IMR-90 (cell line): ENCODE data around the gene LRRC56. TPM values are rescaled to one million over a fixed set of nuclear protein-coding genes. Genes with fewer than 3 reads are reported as not detected.

Experiments
- ATAC-seq: fragments of 200-7000 bp; cut with Tn5 transposase; 2 replicates; pipeline ENCODE4 v1.9.1; 2020; ENCODE audit warnings: low read depth, mild to moderate bottlenecking, moderate library complexity
- BruUV-seq: library from RNA; stranded (reverse); fragments of 400-500 nt; replicated peaks from 2 replicates; lab custom pipeline; 2021; lab: Mats Ljungman, UMichigan
- CTCF ChIA-PET: fragments of 300-600 bp; formaldehyde crosslinking; extraction: SDS; loops from one replicate; lab custom pipeline; 2021; ENCODE audit warnings: antibody characterized with exemption; lab: Yijun Ruan, JAX
- POLR2A ChIA-PET: fragments of 300-600 bp; sonication (Branson Sonifier 250); formaldehyde crosslinking; loops from one replicate; lab custom pipeline; 2022; ENCODE audit warnings: antibody characterized with exemption; ENCODE audit not compliant: unreplicated experiment; lab: Charles Lee
- DNase-seq: peaks from one replicate; pipeline ENCODE4 v3.0.0; 2013
- H2AFZ ChIP-seq: replicated peaks from 2 replicates; pipeline ENCODE3; 2013; ENCODE audit warnings: low read length, mild to moderate bottlenecking; ENCODE audit not compliant: poor library complexity
- H2AK5ac ChIP-seq: 2 replicates; pipeline ENCODE4 v1.6.1; 2013; ENCODE audit warnings: low read depth, low read length, inconsistent platforms
- H2AK9ac ChIP-seq: replicated peaks from 2 replicates; pipeline ENCODE3; 2013; ENCODE audit warnings: mild to moderate bottlenecking, low read depth, low read length, moderate library complexity; ENCODE audit not compliant: poor library complexity
- H2BK120ac ChIP-seq: 2 replicates; pipeline ENCODE4 v1.6.1; 2013; ENCODE audit warnings: low read depth, low read length, inconsistent platforms
- H2BK15ac ChIP-seq: 3 replicates; pipeline ENCODE4 v1.6.1; 2013; ENCODE audit warnings: low read depth, low read length, inconsistent platforms
- H2BK20ac ChIP-seq: 2 replicates; pipeline ENCODE4 v1.6.1; 2013; ENCODE audit warnings: low read depth, mild to moderate bottlenecking, inconsistent platforms, low read length, moderate library complexity
- H2BK5ac ChIP-seq: 2 replicates; pipeline ENCODE4 v1.6.1; 2013; ENCODE audit warnings: mild to moderate bottlenecking, low read depth, low read length, inconsistent platforms; ENCODE audit not compliant: poor library complexity, severe bottlenecking
- H3K14ac ChIP-seq: replicated peaks from 2 replicates; pipeline ENCODE4 v1.6.1; 2013; ENCODE audit warnings: low read depth, low read length, inconsistent platforms
- H3K18ac ChIP-seq: 2 replicates; pipeline ENCODE4 v1.6.1; 2013; ENCODE audit warnings: low read depth, low read length, control low read depth
- H3K23ac ChIP-seq: 2 replicates; pipeline ENCODE4 v1.6.1; 2013; ENCODE audit warnings: low read depth, low read length, inconsistent platforms
- H3K27ac ChIP-seq: 2 replicates; pipeline ENCODE4 v1.5.1; 2013; ENCODE audit warnings: mild to moderate bottlenecking, control low read depth, low read length; ENCODE audit not compliant: insufficient read depth
- H3K27me3 ChIP-seq: 2 replicates; pipeline ENCODE4 v1.6.1; 2013; ENCODE audit warnings: low read length; ENCODE audit not compliant: control insufficient read depth, insufficient read depth
- H3K36me3 ChIP-seq: 2 replicates; pipeline ENCODE4 v1.6.1; 2013; ENCODE audit warnings: low read length, mixed read lengths; ENCODE audit not compliant: control insufficient read depth, insufficient read depth
- H3K4ac ChIP-seq: 2 replicates; pipeline ENCODE4 v1.6.1; 2013; ENCODE audit warnings: low read depth, low read length, inconsistent platforms
- H3K4me1 ChIP-seq: 2 replicates; pipeline ENCODE4 v1.6.1; 2013; ENCODE audit warnings: low read length, mixed read lengths; ENCODE audit not compliant: control insufficient read depth, insufficient read depth
- H3K4me2 ChIP-seq: 2 replicates; pipeline ENCODE4 v1.6.1; 2013; ENCODE audit warnings: low read depth, mild to moderate bottlenecking, control low read depth, low read length, moderate library complexity
- H3K4me3 ChIP-seq: 2 replicates; pipeline ENCODE4 v1.5.1; 2013; ENCODE audit warnings: low read depth, mild to moderate bottlenecking, control low read depth, low read length, moderate library complexity; ENCODE audit not compliant: insufficient read depth
- H3K56ac ChIP-seq: 2 replicates; pipeline ENCODE4 v1.6.1; 2013; ENCODE audit warnings: low read length, inconsistent platforms; ENCODE audit not compliant: insufficient read depth; ENCODE audit errors: extremely low read depth
- H3K79me1 ChIP-seq, 2 experiments: 2 replicates each; pipeline ENCODE4 v1.6.1; 2013; ENCODE audit warnings: low read length in 2 of 2, inconsistent platforms in 1 of 2, low read depth in 1 of 2
- H3K9ac ChIP-seq: 2 replicates; pipeline ENCODE4 v1.6.1; 2013; ENCODE audit warnings: low read depth, low read length, control low read depth
- H3K9me1 ChIP-seq: 2 replicates; pipeline ENCODE4 v1.6.1; 2013; ENCODE audit warnings: low read length, inconsistent platforms; ENCODE audit not compliant: insufficient read depth
- H3K9me3 ChIP-seq: 2 replicates; pipeline ENCODE4 v1.6.1; 2013; ENCODE audit warnings: low read length; ENCODE audit not compliant: control insufficient read depth, insufficient read depth
- H4K20me1 ChIP-seq: 2 replicates; pipeline ENCODE4 v1.6.1; 2013; ENCODE audit warnings: low read length, inconsistent platforms; ENCODE audit not compliant: insufficient read depth
- H4K5ac ChIP-seq: 2 replicates; pipeline ENCODE4 v1.6.1; 2013; ENCODE audit warnings: mild to moderate bottlenecking, low read depth, low read length, control low read depth
- H4K8ac ChIP-seq, 2 experiments: 2 replicates each; pipeline ENCODE4 v1.6.1; 2013; ENCODE audit warnings: low read depth in 2 of 2, low read length in 2 of 2, control low read depth in 1 of 2, inconsistent platforms in 1 of 2
- H4K91ac ChIP-seq: 2 replicates; pipeline ENCODE4 v1.6.1; 2013; ENCODE audit warnings: low read depth, low read length, inconsistent platforms; ENCODE audit not compliant: insufficient read depth
- BHLHE40 ChIP-seq: fragments of 150-350 bp; IDR thresholded peaks from 2 replicates; pipeline ENCODE4 v1.6.1; 2016; ENCODE audit warnings: mild to moderate bottlenecking, low read depth, low read length
- CEBPB ChIP-seq: IDR thresholded peaks from 2 replicates; pipeline ENCODE4 v1.6.1; 2012; ENCODE audit warnings: low read depth, low read length, improper control_type of control experiment
- CHD1 ChIP-seq: IDR thresholded peaks from 2 replicates; pipeline ENCODE4 v1.6.1; 2012; ENCODE audit warnings: low read depth, low read length, improper control_type of control experiment
- CTCF ChIP-seq: conservative IDR thresholded peaks from 2 replicates; pipeline ENCODE4 v1.5.1; 2012; ENCODE audit warnings: mild to moderate bottlenecking, low read depth, low read length, improper control_type of control experiment
- ELK1 ChIP-seq: fragments of 150-350 bp; IDR thresholded peaks from 2 replicates; pipeline ENCODE4 v1.6.1; 2016; ENCODE audit warnings: low read depth, mild to moderate bottlenecking, low read length, moderate library complexity, borderline replicate concordance
- FOS ChIP-seq: fragments of 150-350 bp; IDR thresholded peaks from 2 replicates; pipeline ENCODE4 v1.6.1; 2016; ENCODE audit warnings: low read depth, low read length
- MAFK ChIP-seq: IDR thresholded peaks from 2 replicates; pipeline ENCODE4 v1.6.1; 2012; ENCODE audit warnings: low read depth, low read length, improper control_type of control experiment
- MAZ ChIP-seq: IDR thresholded peaks from 2 replicates; pipeline ENCODE4 v1.6.1; 2012; ENCODE audit warnings: low read depth, mild to moderate bottlenecking, low read length, improper control_type of control experiment, moderate library complexity, borderline replicate concordance
- MXI1 ChIP-seq: IDR thresholded peaks from 2 replicates; pipeline ENCODE4 v1.6.1; 2012; ENCODE audit warnings: low read depth, mild to moderate bottlenecking, low read length, moderate library complexity, borderline replicate concordance
- NFE2L2 ChIP-seq: fragments of 150-350 bp; IDR thresholded peaks from 2 replicates; pipeline ENCODE4 v1.6.1; 2016; ENCODE audit warnings: low read depth, mild to moderate bottlenecking, low read length
- POLR2A ChIP-seq: IDR thresholded peaks from 2 replicates; pipeline ENCODE4 v1.6.1; 2012; ENCODE audit warnings: mild to moderate bottlenecking, low read depth, low read length
- RAD21 ChIP-seq: IDR thresholded peaks from 2 replicates; pipeline ENCODE4 v1.6.1; 2012; ENCODE audit warnings: low read length, improper control_type of control experiment
- RCOR1 ChIP-seq: IDR thresholded peaks from 2 replicates; pipeline ENCODE4 v1.6.1; 2012; ENCODE audit warnings: mild to moderate bottlenecking, low read length, improper control_type of control experiment; ENCODE audit not compliant: insufficient replicate concordance
- RFX5 ChIP-seq: IDR thresholded peaks from 2 replicates; pipeline ENCODE4 v1.8.0; 2012; ENCODE audit warnings: low read depth, mild to moderate bottlenecking, low read length, moderate library complexity
- SMC3 ChIP-seq: fragments of 150-350 bp; IDR thresholded peaks from 2 replicates; pipeline ENCODE4 v1.6.1; 2016; ENCODE audit warnings: low read depth, mild to moderate bottlenecking, antibody characterized with exemption, low read length, moderate library complexity
- WGBS, 2 experiments: methylation state at CpG; one replicate each; pipeline versions ENCODE4 v1.1.5 to v1.1.7; 2013; ENCODE audit warnings: missing lambda C conversion rate in 2 of 2; ENCODE audit not compliant: insufficient read length in 1 of 2; ENCODE audit errors: extremely low coverage in 2 of 2; 5-methylcytosine and 5-hydroxymethylcytosine counted together
- dilution Hi-C: fragments of 300-500 bp; cut with HindIII; formaldehyde crosslinking; loops from one replicate; pipeline ENCODE4 v1.14.3; 2018; ENCODE audit warnings: low sequenced_read_pairs; ENCODE audit not compliant: unreplicated experiment
- in situ Hi-C: fragments of 300-500 bp; cut with MboI; formaldehyde crosslinking; loops from 3 replicates; pipeline ENCODE4 v1.14.3; 2019; ENCODE audit warnings: low sequenced_read_pairs, inconsistent platforms, mixed read lengths
- intact Hi-C: fragments of 100-400 bp; cut with micrococcal nuclease; formaldehyde crosslinking; loops from 2 replicates; pipeline ENCODE4 v1.10.0; 2022
- polyA plus RNA-seq, 3 experiments: library from polyadenylated mRNA; depleted of rRNA; stranded (reverse); fragments of >200 nt; gene quantifications; 2 replicates each; pipeline ENCODE4 v1.2.3, GENCODE V29; 2012; ENCODE audit warnings: low replicate concordance in 1 of 3
- total RNA-seq: library from RNA; depleted of rRNA; stranded (reverse); fragments of >200 nt; gene quantifications from 2 replicates; pipeline ENCODE4 v1.2.3, GENCODE V29; 2012

Gene LRRC56
- total and polyA plus RNA-seq, 2 of the 4 experiments (the other 2 are of a cell fraction), result 0.36 to 1.3 TPM

GRCh38 chr11:529728-530411 is 7.5 kb upstream of the LRRC56 start:
- POLR2A ChIA-PET, result no interaction called here
- H3K4ac ChIP-seq, result no peak overlapping the region
- CTCF ChIA-PET, result interaction anchor here (1.0 kb wide), 1 partner anchor 11 kb away, joined by 3 read pairs; no protein-coding TSS in a partner anchor
- in situ Hi-C loops (no loop called here), dilution Hi-C loops (no loop called here), intact Hi-C loops (no loop called here)
- no peak overlapping the region for H2BK5ac ChIP-seq
- H3K36me3 ChIP-seq, result peaks cover 24% of the 10 kb centered on the region; the same call in 1 of the 2 replicates
- no peak overlapping the region for H2AK9ac ChIP-seq
- no peak overlapping the region for H2BK15ac ChIP-seq
- H3K4me1 ChIP-seq, result 0 out of 2 replicates have a peak, but pooled peaks cover 6% of the 10 kb centered on the region
- no peak overlapping the region for H4K91ac ChIP-seq
- no peak overlapping the region for H3K4me3 ChIP-seq
- no peak overlapping the region for H3K9ac ChIP-seq
- no peak overlapping the region for H2AFZ ChIP-seq
- no peak overlapping the region for H4K5ac ChIP-seq
- no peak overlapping the region for H3K56ac ChIP-seq
- BruUV-seq, result no TSS peak
- H3K27me3 ChIP-seq, result no peaks in the 10 kb centered on the region
- ATAC-seq (no peak), DNase-seq (no peak)
- no peaks in the 10 kb centered on the region for H3K9me1 ChIP-seq
- H3K79me1 ChIP-seq, result peaks cover 3 to 23% of the 10 kb centered on the region in 2 experiments; a peak in 3 of 4 replicates
- no peak overlapping the region for H2AK5ac ChIP-seq
- H3K27ac ChIP-seq, result no peak overlapping the region
- peaks cover 24% of the 10 kb centered on the region for H4K20me1 ChIP-seq
- no peak overlapping the region for H3K18ac ChIP-seq
- no peak overlapping the region for H3K23ac ChIP-seq
- no peak overlapping the region for H3K14ac ChIP-seq
- no peak for TF ChIP-seq MAFK
- TF ChIP-seq ELK1, result no peak
- TF ChIP-seq NFE2L2, result no peak
- TF ChIP-seq POLR2A, result no peak
- TF ChIP-seq MXI1, result no peak
- no peak for TF ChIP-seq CTCF
- TF ChIP-seq SMC3, result no peak
- no peak for TF ChIP-seq RFX5
- no peak for TF ChIP-seq MAZ
- TF ChIP-seq CHD1, result no peak
- no peak for TF ChIP-seq RCOR1
- TF ChIP-seq FOS, result no peak
- no peak for TF ChIP-seq RAD21
- TF ChIP-seq BHLHE40, result no peak
- no peak for TF ChIP-seq CEBPB
- 88% methylated on average over 7 of the region's 18 CpGs; no CpG with 5 or more reads in 1 of the 2 experiments for WGBS, 2 experiments
- H4K8ac ChIP-seq, result no peak overlapping the region
- no peaks in the 10 kb centered on the region for H3K9me3 ChIP-seq
- H2BK20ac ChIP-seq, result no peak overlapping the region
- H3K4me2 ChIP-seq, result no peak overlapping the region
- H2BK120ac ChIP-seq, result no peak overlapping the region
